HG02759 (cell line): Measurements from ENCODE around the gene KCNA4.
"Not testable (repeated sequence)": the region's sequence is repeated elsewhere in the genome, so short reads cannot be mapped to it uniquely, and the experiment has no call there.

Source experiments
- ATAC-seq: cut with Tn5 transposase; IDR thresholded peaks from one replicate; pipeline ENCODE4 v1.9.1; 2021; ENCODE audit warnings: mild to moderate bottlenecking, moderate library complexity; ENCODE audit not compliant: unreplicated experiment

The KCNA4 gene

GRCh38 chr11:30016588-30017363 lies at the start of gene KCNA4:
KCNA4 (minus strand) TSS chr11:30017030; CDS start chr11:30012678, 4,352 bp downstream.
- no peak for ATAC-seq

DNA sequence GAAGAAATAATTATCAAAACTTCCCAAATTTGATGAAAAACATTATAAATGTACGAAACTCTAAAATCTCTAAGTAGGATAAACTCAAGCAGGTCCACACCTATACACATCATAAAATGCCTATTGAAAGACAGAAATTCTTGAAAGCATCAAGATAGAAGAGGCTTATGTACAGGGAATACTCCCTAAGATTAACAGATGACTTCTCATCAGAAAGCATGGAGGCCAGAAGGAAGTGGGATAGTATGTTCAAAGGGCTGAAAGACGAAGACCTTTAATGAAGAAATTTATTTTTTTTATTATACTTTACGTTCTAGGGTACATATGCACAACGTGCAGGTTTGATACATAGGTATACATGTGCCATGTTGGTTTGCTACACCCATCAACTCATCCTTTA lies 45.3 kb upstream of the KCNA4 start:
- no peak for ATAC-seq

DNA sequence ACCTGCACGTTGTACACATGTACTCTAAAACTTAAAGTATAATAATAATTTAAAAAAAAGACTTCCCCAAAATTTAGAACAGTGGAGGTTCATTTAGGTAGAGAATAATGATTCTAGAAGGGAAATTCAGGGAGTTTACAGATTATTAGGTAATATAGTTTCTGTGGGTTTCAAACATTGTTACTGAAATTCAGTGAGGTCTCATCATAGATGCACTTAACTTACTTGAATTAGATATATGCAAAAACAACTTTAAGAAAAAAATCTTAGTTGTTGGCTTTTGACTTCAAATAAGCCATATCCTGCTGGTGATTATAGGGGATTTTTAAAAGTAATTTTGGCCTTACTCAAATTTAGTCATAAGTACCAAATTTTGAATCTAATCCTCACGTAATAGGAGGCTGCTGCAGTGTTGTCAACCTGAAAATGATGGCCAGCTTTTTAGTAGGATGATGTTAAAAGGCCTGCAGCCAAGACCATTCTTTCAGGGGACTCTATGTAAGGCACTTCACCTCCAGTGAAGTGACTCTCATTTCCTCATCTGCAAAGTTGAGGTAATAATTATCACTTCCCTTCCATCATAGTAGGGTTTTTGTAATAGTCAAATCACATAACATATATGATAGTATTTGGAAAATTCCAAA lies 42.5 kb upstream of the KCNA4 start:
- ATAC-seq: no peak

DNA sequence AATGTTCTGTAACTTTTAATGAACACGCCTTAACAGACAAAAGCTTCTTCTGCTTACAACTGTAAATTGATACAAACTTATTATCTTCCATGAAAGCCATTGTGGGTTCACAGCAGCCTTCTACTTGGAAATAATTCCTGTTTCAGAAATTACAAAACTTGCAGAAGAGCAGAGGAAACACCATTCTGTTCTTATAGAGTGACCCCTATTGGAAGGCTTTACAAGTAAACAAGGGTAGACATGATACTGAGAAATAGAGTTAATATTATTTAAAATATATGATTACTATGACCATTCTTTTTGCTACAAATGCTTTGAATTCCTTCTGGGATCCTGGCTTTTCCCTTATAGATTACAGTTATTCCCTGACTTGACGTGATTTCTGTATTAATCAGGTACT lies 32.4 kb upstream of the KCNA4 start:
- ATAC-seq: no peak

- no peak for ATAC-seq
These were observed 29.7 kb upstream of the KCNA4 start for GRCh38 chr11:30046578-30046945.

DNA sequence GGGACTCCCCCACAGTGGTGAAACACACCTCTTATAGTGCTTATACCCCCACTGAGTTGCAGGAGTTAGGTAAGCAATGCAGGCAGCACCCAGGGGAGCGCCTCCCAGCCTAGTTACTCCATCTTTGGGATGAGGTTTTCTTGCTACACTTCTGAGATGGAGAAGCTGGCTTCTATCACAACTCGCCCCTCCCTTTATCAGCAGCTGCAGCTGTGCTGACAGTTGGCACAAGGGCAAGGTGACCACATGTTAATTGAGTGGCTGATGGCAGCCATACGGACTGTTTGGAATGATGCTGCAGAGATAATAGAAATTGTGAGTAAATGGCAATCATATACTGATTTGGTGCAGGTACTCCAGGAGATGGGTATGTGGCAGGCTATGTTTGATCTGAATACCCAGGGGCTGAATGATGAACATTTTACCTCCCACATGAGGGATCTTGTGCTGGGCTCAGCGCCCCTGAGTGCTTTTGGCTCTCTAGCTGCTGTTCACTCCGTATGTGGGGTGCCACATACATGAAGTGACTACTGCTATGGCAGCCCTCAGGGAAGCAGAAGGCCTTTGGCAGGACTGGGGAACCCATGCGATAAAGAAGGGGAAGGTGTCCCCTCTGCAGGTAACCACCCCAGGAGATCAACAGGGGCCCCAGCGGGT lies 29.2 kb upstream of the KCNA4 start:
- no peak for ATAC-seq

DNA sequence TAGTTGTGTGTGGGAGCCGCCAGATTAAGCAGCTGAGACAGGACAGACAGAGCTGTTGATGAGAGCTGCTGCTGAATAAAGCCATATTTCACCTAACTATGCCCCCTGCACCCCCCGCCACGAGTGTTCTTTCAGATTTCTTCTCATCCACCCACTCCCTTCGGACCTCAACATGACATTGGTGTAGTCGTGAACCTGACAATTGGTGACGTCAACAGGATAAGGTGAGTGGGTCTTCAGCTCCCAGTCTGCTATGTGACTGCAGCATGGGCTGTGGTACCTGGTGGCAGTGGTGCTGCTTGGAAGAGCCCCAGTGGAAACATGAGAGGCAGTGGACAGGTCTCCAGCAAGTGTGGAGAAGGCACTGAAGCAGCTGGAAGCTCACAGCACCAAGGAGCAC lies 28.3 kb upstream of the KCNA4 start:
- no peak for ATAC-seq

GRCh38 chr11:30041171-30041570 lies 24.3 kb upstream of the KCNA4 start:
- no peak for ATAC-seq

GRCh38 chr11:30034746-30035145 lies 17.9 kb upstream of the KCNA4 start:
- ATAC-seq: not testable (repeated sequence)

- ATAC-seq: not testable (repeated sequence)
These were observed 17.3 kb upstream of the KCNA4 start for GRCh38 chr11:30034166-30034565.

- ATAC-seq: no peak
These were observed 8.7 kb upstream of the KCNA4 start for GRCh38 chr11:30025396-30026139.

GRCh38 chr11:30023074-30023473 lies 6.2 kb upstream of the KCNA4 start:
- no peak for ATAC-seq

GRCh38 chr11:30019481-30019880 lies 2.7 kb upstream of the KCNA4 start:
- no peak for ATAC-seq

DNA sequence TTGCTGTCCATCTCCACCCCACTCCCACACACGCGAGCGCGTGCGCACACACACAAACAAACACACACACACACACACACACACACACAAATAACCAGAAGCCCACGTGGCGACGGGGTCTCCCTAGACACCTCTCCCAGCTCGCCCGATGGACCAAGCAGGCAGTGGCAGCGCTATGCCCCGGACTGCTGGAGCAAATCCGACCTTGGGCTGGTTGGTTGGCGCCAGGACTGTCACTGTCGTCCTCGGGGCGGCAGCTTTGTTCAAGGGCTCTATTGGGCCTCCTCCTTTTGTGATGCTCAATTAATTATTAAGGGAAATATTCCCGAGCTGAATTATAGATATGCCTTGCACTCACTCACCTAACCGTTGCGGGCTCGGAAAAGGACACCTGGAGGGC lies 1.7 kb upstream of the KCNA4 start:
- no peak for ATAC-seq

DNA sequence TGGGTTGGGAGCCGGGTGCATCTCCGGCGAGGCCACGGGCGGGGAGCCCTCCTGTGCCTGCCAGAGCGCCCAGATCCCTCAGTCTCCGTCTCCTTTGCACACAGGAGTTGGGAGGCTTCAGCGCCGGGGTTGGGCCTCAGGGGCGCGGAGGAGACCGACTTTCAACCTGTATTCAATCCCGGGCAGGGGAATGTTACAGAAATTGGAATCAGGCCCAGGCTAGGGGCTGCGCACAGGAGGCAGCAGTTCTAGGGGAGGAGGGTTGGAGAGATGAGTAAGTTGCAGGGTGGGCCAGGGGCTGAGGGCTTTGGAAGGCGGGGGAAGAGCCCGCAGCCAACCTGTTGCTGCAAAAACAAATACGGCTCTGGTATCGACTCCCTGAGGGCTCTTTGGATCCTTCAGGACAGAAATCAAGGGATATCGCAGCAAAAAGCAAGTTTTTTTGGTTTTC lies 640 bp upstream of the KCNA4 start:
- no peak for ATAC-seq

DNA sequence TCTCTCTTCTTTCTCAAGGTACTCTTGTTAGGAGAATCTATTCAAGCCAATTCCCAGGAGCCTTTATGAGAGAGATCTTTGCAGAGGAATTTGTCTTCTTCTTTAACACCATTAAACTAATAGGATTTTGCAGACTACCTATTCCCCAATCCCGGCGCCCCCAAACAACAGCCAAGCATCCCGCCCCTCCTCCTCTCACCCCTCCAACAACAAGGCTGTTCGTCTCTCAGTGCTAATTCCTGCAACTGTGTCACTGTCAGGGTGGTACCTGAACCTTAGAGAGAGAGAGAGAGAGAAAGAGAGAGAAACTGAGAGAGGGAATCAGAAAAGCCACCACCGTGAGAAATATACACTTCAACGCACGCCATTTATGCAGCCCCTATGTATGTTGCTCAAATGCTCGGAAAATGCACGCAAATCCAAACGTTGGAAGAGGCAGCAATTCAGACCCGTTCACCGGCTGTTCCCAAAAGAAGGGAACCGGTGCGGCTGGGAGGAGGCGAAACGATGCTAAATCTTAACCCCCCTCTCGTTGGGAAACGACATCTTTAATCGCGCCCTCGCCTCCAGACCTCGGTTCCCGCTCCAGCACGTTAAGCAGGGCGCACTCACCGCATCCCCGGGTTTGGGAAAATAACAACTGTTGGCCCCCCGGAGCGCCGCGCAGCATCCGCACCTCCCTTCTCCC lies 961 bp downstream of the KCNA4 start:
- no peak for ATAC-seq

DNA sequence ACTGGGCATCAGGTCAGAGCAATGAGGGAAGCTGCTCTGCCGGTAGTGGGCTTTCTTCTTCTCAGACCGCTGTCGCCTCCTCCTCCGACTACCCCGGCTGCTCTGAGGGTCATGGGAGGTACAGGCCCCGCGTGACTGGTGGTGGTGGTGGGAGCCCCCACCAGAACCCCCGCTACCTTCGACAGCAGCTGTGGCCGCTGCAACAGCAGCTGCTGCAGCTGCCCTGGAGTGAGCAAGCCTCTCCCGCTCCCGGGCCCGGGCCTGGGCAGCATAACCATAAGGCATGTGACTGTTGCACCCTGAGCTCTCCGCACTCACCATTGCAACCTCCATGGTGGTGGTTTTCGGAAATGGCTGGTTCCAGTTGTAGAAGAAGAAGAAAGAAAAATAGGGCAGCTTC lies 4.5 kb downstream of the KCNA4 start:
- ATAC-seq: no peak

- ATAC-seq: no peak
These were observed 7.8 kb downstream of the KCNA4 start for GRCh38 chr11:30009060-30009459.

GRCh38 chr11:30006876-30007275 lies 10.0 kb downstream of the KCNA4 start:
- no peak for ATAC-seq

DNA sequence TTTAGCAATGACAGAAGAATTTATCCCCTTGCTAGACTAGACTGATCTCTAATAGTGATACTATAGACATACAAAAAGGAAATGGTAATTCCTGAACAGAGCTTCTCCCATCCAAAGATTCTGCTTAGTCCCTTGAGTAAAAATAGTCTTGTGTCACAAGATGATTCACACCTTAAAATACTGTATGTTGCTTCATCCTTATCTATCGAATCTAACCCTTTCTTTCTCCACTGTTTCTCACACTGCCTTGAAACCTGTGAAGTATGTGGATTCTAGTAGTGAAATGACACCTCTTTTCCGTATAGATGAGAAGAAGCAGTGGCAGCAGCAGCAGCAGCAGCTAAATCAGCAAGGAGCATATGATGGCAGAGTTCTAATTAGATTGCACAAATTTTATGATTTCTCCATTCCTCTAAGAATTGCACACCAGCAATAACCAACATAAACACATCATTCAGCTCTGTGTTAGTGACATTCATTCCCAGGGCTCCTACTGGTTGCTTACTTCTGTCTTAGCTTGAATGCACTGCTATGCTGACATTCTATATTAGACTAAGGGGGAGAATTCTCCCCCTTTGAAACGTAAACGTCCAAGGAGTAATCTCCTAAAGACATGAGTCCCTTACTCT lies 14.6 kb downstream of the KCNA4 start:
- no peak for ATAC-seq
